Kidney (tissue), 14 donors: ENCODE results near the gene AP3S1. TPM values are rescaled to one million over a fixed set of nuclear protein-coding genes. Genes with fewer than 3 reads are reported as not detected.

Source experiments
- DNase-seq, 5 donors: peaks; one replicate each; pipeline ENCODE4 v3.0.0-alpha.2; 2013 to 2020
- FAIRE-seq: peaks from 2 replicates; lab custom pipeline; 2012; peaks lifted over from hg19 to GRCh38; lab: Jason Lieb, UNC
- H3K27ac ChIP-seq, 2 donors: one replicate each; pipeline ENCODE4 v1.7.0; 2013; ENCODE audit warnings: low read depth in 2 of 2, low read length in 2 of 2, inconsistent platforms in 1 of 2
- H3K27me3 ChIP-seq: one replicate; pipeline ENCODE4 v1.7.1; 2013; ENCODE audit warnings: low read length, inconsistent platforms; ENCODE audit not compliant: control insufficient read depth, insufficient read depth
- H3K36me3 ChIP-seq, 3 donors: one replicate each; pipeline versions ENCODE4 v1.7.0 to v1.7.1; 2013; ENCODE audit warnings: low read length in 3 of 3, control low read depth in 1 of 3, inconsistent platforms in 1 of 3; ENCODE audit not compliant: insufficient read depth in 3 of 3, control insufficient read depth in 2 of 3
- H3K4me1 ChIP-seq, 3 donors: one replicate each; pipeline versions ENCODE4 v1.7.0 to v1.7.1; 2013; ENCODE audit warnings: low read length in 3 of 3, inconsistent platforms in 1 of 3, low read depth in 1 of 3; ENCODE audit not compliant: control insufficient read depth in 2 of 3, insufficient read depth in 2 of 3
- H3K4me3 ChIP-seq, 3 donors: one replicate each; pipeline versions ENCODE4 v1.7.0 to v1.8.1; 2013; ENCODE audit warnings: low read length in 3 of 3, control low read depth in 1 of 3, inconsistent platforms in 1 of 3
- H3K9ac ChIP-seq, 3 donors: one replicate each; pipeline versions ENCODE4 v1.7.0 to v1.7.1; 2013; ENCODE audit warnings: low read length in 3 of 3, control low read depth in 1 of 3, inconsistent platforms in 1 of 3
- H3K9me3 ChIP-seq, 3 donors: one replicate each; pipeline versions ENCODE4 v1.7.0 to v1.7.1; 2013; ENCODE audit warnings: low read length in 3 of 3, control low read depth in 1 of 3, inconsistent platforms in 1 of 3; ENCODE audit not compliant: control insufficient read depth in 2 of 3, insufficient read depth in 1 of 3
- intact Hi-C: fragments of 100-400 bp; cut with DNase I; formaldehyde crosslinking; loops from one replicate; pipeline ENCODE4 v1.11.1; 2022
- polyA plus RNA-seq: library from polyadenylated mRNA; stranded (reverse); fragments of 350-450 nt; fragmentation: Illumina TruSeq; extraction: RNeasy Lipid Tissue Mini Kit (QIAGEN cat#74804); gene quantifications from one replicate; pipeline ENCODE4 v1.2.3, GENCODE V29; 2014; ENCODE audit warnings: low read depth, low replicate concordance; ENCODE audit not compliant: insufficient read depth
- total RNA-seq: library from RNA; stranded (reverse); fragmentation: NEBNext Ultra II Directional; extraction: Animal tissue kit (Norgen Biotek cat#: 25700); gene quantifications from one replicate; pipeline ENCODE4 v1.2.1, GENCODE V29; 2021
- TF ChIP-seq, protein P1 (sequence below): IDR thresholded peaks from 3 replicates; pipeline ENCODE4 v1.5.1; 2012; ENCODE audit warnings: mild to moderate bottlenecking, moderate library complexity, borderline replicate concordance; ENCODE audit not compliant: insufficient read depth; ENCODE audit errors: extremely low read depth
- donor health status: control.
- donor health status: control.
- donor health status: control.
- donor health status: control.
- donor health status: control.
- donor health status: DM: yes; HTN: yes; CAD: no.
- donor health status: Normal renal cell carcinoma (clear cell type).

The AP3S1 gene
- total and polyA plus RNA-seq, 2 donors from 2014 or later = 50.2 to 54.1 TPM

DNA sequence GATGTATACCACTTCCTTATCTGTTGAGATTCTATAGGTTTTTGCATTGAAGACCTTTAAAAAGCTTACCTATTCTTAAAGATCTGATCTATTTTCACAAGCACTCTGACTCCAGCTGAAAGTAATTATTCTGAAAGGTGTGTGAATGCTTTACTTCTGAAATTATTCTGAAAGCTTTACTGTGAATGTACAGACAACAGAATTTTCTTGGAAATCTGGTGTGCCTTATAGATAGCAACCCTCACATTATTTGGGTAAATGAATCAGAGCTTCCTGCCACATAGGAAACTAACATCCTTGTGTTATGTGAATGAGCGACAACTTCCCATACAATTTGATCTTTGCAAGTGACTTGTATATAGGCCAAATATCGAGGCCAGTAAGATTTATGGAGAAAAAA, 31.8 kb upstream of the AP3S1 start:
- intact Hi-C loops = no loop called here
- H3K4me1 ChIP-seq = no peaks in the 10 kb centered on the region
- no peak overlapping the region for H3K9ac ChIP-seq
- H3K9me3 ChIP-seq = no peaks in the 10 kb centered on the region
- no peak overlapping the region for H3K4me3 ChIP-seq
- no peaks in the 10 kb centered on the region for H3K27me3 ChIP-seq
- FAIRE-seq = no peak
- H3K27ac ChIP-seq = no peak overlapping the region
- TF ChIP-seq, protein P1, sequence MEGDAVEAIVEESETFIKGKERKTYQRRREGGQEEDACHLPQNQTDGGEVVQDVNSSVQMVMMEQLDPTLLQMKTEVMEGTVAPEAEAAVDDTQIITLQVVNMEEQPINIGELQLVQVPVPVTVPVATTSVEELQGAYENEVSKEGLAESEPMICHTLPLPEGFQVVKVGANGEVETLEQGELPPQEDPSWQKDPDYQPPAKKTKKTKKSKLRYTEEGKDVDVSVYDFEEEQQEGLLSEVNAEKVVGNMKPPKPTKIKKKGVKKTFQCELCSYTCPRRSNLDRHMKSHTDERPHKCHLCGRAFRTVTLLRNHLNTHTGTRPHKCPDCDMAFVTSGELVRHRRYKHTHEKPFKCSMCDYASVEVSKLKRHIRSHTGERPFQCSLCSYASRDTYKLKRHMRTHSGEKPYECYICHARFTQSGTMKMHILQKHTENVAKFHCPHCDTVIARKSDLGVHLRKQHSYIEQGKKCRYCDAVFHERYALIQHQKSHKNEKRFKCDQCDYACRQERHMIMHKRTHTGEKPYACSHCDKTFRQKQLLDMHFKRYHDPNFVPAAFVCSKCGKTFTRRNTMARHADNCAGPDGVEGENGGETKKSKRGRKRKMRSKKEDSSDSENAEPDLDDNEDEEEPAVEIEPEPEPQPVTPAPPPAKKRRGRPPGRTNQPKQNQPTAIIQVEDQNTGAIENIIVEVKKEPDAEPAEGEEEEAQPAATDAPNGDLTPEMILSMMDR = no peak
- peaks cover 0 to 2% (median 0%) of the 10 kb centered on the region in 3 donors for H3K36me3 ChIP-seq
- DNase-seq = no peak

DNA sequence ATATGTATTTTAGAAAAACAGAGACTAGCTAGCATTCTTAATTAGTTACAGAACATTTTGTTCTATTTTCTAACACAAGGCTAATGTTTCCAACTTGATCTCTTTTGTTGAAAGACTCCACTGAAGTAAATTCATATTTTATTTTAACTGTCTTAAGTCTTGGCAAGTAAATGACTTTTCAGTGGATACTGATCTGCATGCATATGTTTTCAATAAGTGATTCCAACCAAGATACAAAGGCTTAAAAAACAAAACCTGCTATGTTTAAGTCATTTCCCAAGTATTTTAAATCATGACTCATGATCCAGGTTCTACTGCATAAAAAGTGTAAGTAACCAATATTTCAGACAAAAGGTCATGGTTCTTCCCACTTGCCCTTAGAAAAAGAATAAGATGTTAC, 31.0 kb upstream of the AP3S1 start:
- DNase-seq (no peak), FAIRE-seq (no peak)
- Histone ChIP-seq H3K9me3 (no peaks in the 10 kb centered on the region), H3K27ac (no peak overlapping the region), H3K36me3 (peaks cover 0 to 2% (median 0%) of the 10 kb centered on the region in 3 donors), H3K9ac (no peak overlapping the region), H3K4me3 (no peak overlapping the region), H3K4me1 (peaks cover 0 to 1% (median 0%) of the 10 kb centered on the region in 3 donors), H3K27me3 (no peaks in the 10 kb centered on the region)
- TF ChIP-seq, protein P1 = no peak
- intact Hi-C loops = no loop called here

DNA sequence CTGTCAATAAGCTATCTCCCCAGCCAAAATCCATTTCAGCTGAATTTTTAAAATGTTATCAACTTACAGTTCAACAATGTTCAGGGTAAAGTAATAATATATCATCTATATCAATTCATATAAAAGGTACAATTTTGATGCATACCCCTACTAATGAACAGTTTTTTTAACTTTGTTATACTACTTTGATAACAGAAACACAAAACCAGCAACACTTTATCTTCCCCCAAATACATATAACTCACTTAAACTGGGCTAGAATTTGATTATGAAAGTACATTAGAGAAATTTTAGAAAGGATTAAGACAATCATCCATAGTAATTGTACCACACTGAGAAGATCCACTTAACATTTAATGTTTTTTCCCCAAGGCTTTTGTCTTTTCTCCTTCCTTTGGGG, 30.3 kb upstream of the AP3S1 start:
- FAIRE-seq (no peak), DNase-seq (no peak)
- peaks cover 0 to 8% (median 0%) of the 10 kb centered on the region in 3 donors for H3K4me1 ChIP-seq
- no peak overlapping the region for H3K4me3 ChIP-seq
- intact Hi-C loops = no loop called here
- TF ChIP-seq, protein P1 = no peak
- peaks cover 0 to under 1% (median 0%) of the 10 kb centered on the region in 3 donors for H3K36me3 ChIP-seq
- no peak overlapping the region for H3K9ac ChIP-seq
- no peaks in the 10 kb centered on the region for H3K9me3 ChIP-seq
- no peaks in the 10 kb centered on the region for H3K27me3 ChIP-seq
- no peak overlapping the region for H3K27ac ChIP-seq

DNA sequence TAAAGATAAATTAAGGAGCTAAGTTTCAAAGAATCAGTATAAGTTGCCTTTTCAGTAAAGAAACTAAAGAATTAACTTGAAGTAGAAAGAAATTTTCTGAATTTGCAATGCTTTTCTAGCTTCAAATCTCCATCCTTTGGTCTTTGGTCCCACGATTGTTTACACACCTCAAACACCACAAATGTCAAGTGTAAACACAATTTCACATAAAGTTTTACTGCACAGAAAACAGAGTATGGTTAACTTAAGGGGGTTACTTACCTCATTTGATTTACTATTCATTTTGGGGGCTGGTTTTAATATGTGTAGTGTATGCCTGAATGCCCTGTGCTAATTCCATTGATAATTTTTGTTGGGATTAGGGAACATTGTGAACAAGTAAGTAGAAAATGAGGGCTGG, 29.4 kb upstream of the AP3S1 start:
- Histone ChIP-seq H3K27ac (no peak overlapping the region), H3K27me3 (no peaks in the 10 kb centered on the region), H3K4me3 (no peak overlapping the region), H3K9ac (no peak overlapping the region), H3K36me3 (no peaks in the 10 kb centered on the region), H3K4me1 (peaks cover 0 to 12% (median 0%) of the 10 kb centered on the region in 3 donors), H3K9me3 (no peaks in the 10 kb centered on the region)
- TF ChIP-seq, protein P1 = no peak
- intact Hi-C loops = no loop called here
- no peak for FAIRE-seq
- no peak for DNase-seq
